ENCODE data around the gene RAPGEF3. TPM values are rescaled to one million over a fixed set of nuclear protein-coding genes. Genes with fewer than 3 reads are reported as not detected.

The RAPGEF3 gene
- total and polyA plus RNA-seq, 2 donors from 2014 or later, result 84.3 to 179 TPM

GRCh38 chr12:47721431-47721973 is 37.2 kb downstream of the RAPGEF3 start:
- FAIRE-seq (no peak), DNase-seq (no peak)
- no peaks in the 10 kb centered on the region for H3K27me3 ChIP-seq (ENCODE audit: control insufficient read depth, insufficient read depth, low read length)
- no peak overlapping the region for H3K27ac ChIP-seq (ENCODE audit: low read depth in 2 of 2, low read length in 2 of 2)
- H3K9me3 ChIP-seq (ENCODE audit: control insufficient read depth in 2 of 3, insufficient read depth in 1 of 3, low read length in 3 of 3), result no peaks in the 10 kb centered on the region
- intact Hi-C loops (cut with DNase I), result no loop called here
- H3K9ac ChIP-seq (ENCODE audit: low read length in 3 of 3), result no peak overlapping the region
- no peak overlapping the region for H3K4me3 ChIP-seq (ENCODE audit: low read length in 3 of 3)
- no peaks in the 10 kb centered on the region for H3K36me3 ChIP-seq (ENCODE audit: control insufficient read depth in 2 of 3, insufficient read depth in 3 of 3, low read length in 3 of 3)
- TF ChIP-seq, protein P1, sequence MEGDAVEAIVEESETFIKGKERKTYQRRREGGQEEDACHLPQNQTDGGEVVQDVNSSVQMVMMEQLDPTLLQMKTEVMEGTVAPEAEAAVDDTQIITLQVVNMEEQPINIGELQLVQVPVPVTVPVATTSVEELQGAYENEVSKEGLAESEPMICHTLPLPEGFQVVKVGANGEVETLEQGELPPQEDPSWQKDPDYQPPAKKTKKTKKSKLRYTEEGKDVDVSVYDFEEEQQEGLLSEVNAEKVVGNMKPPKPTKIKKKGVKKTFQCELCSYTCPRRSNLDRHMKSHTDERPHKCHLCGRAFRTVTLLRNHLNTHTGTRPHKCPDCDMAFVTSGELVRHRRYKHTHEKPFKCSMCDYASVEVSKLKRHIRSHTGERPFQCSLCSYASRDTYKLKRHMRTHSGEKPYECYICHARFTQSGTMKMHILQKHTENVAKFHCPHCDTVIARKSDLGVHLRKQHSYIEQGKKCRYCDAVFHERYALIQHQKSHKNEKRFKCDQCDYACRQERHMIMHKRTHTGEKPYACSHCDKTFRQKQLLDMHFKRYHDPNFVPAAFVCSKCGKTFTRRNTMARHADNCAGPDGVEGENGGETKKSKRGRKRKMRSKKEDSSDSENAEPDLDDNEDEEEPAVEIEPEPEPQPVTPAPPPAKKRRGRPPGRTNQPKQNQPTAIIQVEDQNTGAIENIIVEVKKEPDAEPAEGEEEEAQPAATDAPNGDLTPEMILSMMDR (IDR thresholded peaks at IDR 0.05; ENCODE audit: borderline replicate concordance, extremely low read depth, insufficient read depth), result no peak
- H3K4me1 ChIP-seq (ENCODE audit: control insufficient read depth in 2 of 3, insufficient read depth in 2 of 3, low read depth in 1 of 3, low read length in 3 of 3), result peaks cover 0 to 15% (median 0%) of the 10 kb centered on the region in 3 donors

DNA sequence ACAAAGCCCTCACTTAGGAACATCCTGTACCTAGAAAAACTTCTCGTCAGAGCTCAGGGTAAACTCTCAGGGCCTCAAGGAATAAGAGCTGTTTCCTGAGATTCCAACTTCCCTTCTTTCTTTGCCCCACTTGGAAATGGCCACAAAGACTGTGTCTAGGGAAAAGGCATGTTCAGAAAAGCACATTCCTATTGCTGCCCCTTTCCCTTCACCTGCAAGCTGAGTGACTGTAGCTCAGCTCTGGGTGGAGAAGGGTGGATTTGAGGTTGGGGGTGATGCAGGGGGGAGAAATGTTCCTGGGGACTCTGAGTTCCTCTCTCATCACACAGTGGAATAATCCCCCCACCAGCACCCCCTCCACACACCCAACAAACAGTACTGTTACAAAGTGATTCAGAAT is 40.1 kb downstream of the RAPGEF3 start:
- no peaks in the 10 kb centered on the region for H3K27me3 ChIP-seq (ENCODE audit: control insufficient read depth, insufficient read depth, low read length)
- H3K9ac ChIP-seq (ENCODE audit: low read length in 3 of 3), result no peak overlapping the region
- no peaks in the 10 kb centered on the region for H3K9me3 ChIP-seq (ENCODE audit: control insufficient read depth in 2 of 3, insufficient read depth in 1 of 3, low read length in 3 of 3)
- no peak for DNase-seq
- no peaks in the 10 kb centered on the region for H3K36me3 ChIP-seq (ENCODE audit: control insufficient read depth in 2 of 3, insufficient read depth in 3 of 3, low read length in 3 of 3)
- H3K4me1 ChIP-seq (ENCODE audit: control insufficient read depth in 2 of 3, insufficient read depth in 2 of 3, low read depth in 1 of 3, low read length in 3 of 3), result peaks cover 0 to 15% (median 5%) of the 10 kb centered on the region in 3 donors
- no peak for FAIRE-seq
- H3K27ac ChIP-seq (ENCODE audit: low read depth in 2 of 2, low read length in 2 of 2), result peak overlapping the region; percentile 23 to 68
- no peak overlapping the region for H3K4me3 ChIP-seq (ENCODE audit: low read length in 3 of 3)
- TF ChIP-seq, protein P1 (IDR thresholded peaks at IDR 0.05; ENCODE audit: borderline replicate concordance, extremely low read depth, insufficient read depth), result no peak
- intact Hi-C loops (cut with DNase I), result loop anchor here (5.0 kb wide), 1 partner anchor 59 kb away; no protein-coding TSS in a partner anchor

DNA sequence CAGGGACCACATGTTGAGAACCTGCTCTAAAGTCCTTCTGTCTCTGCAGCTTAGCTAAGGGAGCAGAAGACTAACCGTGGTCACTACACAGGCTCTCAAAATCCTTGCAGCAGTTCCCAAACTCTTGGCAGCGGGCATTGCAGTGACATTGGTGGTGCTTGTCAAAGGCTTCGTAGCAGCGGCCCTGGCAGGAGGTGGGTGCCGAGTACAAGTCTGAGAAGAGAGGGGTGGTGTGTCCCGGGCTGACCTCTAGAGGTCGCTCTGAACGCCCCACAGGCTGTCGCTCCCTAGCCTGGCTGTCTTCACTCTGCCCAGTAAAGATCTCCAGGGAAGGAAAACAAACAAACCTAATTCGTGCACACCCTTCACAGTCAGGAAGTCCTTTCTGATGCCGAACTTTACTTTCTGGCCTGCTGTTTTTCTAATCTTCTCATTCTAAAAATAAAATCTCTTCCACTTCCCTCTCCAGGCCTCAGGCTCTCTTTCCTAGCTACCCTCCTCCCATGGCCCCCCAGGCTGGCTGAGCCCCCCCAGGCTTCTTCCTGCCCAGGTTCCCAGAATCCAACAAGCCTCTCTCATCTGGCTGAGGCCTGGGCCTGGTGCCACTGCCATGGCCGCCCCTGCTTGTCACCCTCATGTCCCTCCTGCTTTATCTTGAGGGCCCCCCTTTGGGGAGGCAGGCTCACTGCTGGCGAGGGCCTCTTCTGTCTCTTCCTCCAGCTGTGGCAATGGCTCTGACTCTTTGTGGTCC is 41.1 kb downstream of the RAPGEF3 start:
- no peak overlapping the region for H3K4me3 ChIP-seq (ENCODE audit: low read length in 3 of 3)
- peak overlapping the region in 1 of 3 donors; percentile 24 for H3K9ac ChIP-seq (ENCODE audit: low read length in 3 of 3)
- H3K27ac ChIP-seq (ENCODE audit: low read depth in 2 of 2, low read length in 2 of 2), result peak overlapping the region; percentile 68 to 75
- FAIRE-seq (no peak), DNase-seq (peak; percentile 86 to 92 (median 88))
- no peaks in the 10 kb centered on the region for H3K9me3 ChIP-seq (ENCODE audit: control insufficient read depth in 2 of 3, insufficient read depth in 1 of 3, low read length in 3 of 3)
- TF ChIP-seq, protein P1 (IDR thresholded peaks at IDR 0.05; ENCODE audit: borderline replicate concordance, extremely low read depth, insufficient read depth), result peak; percentile 62
- H3K36me3 ChIP-seq (ENCODE audit: control insufficient read depth in 2 of 3, insufficient read depth in 3 of 3, low read length in 3 of 3), result no peaks in the 10 kb centered on the region
- H3K27me3 ChIP-seq (ENCODE audit: control insufficient read depth, insufficient read depth, low read length), result no peaks in the 10 kb centered on the region
- intact Hi-C loops (cut with DNase I), result loop anchor here (5.0 kb wide), 1 partner anchor 60 kb away; no protein-coding TSS in a partner anchor
- peaks cover 0 to 13% (median 5%) of the 10 kb centered on the region in 3 donors for H3K4me1 ChIP-seq (ENCODE audit: control insufficient read depth in 2 of 3, insufficient read depth in 2 of 3, low read depth in 1 of 3, low read length in 3 of 3)

Data from kidney (tissue), 14 donors.